OCI-LY1 (cell line): Measurements from ENCODE around the gene CREB3L2.

Source experiments
- H2AFZ ChIP-seq: fragments of 200-600 bp; sonication (generic), shearing (Covaris generic); 2 replicates; pipeline ENCODE4 v1.6.0; 2014; ENCODE audit warnings: antibody characterized with exemption, mild to moderate bottlenecking, low read length
- H3F3A ChIP-seq: fragments of 200-600 bp; sonication (generic), shearing (Covaris generic); 2 replicates; pipeline ENCODE4 v1.6.0; 2014; ENCODE audit warnings: mild to moderate bottlenecking, antibody characterized with exemption, low read length, moderate library complexity; ENCODE audit not compliant: insufficient read depth
- H3K27ac ChIP-seq: fragments of 200-600 bp; sonication (generic); 2 replicates; pipeline ENCODE4 v1.5.1; 2014; ENCODE audit warnings: low read length, mixed run types, mild to moderate bottlenecking, low read depth; ENCODE audit not compliant: poor library complexity, severe bottlenecking
- H3K27me3 ChIP-seq: fragments of 200-600 bp; sonication (generic); 2 replicates; pipeline ENCODE4 v1.6.0; 2014; ENCODE audit warnings: antibody characterized with exemption, mild to moderate bottlenecking, low read length, moderate library complexity; ENCODE audit not compliant: insufficient read depth
- H3K36me3 ChIP-seq: fragments of 200-600 bp; sonication (generic); 2 replicates; pipeline ENCODE4 v1.6.1; 2014; ENCODE audit warnings: mild to moderate bottlenecking, antibody characterized with exemption, low read length, moderate library complexity, mixed read lengths; ENCODE audit not compliant: insufficient read depth
- H3K4me1 ChIP-seq: fragments of 200-600 bp; sonication (generic); 2 replicates; pipeline ENCODE4 v1.5.1; 2014; ENCODE audit warnings: mild to moderate bottlenecking, low read length, moderate library complexity; ENCODE audit not compliant: insufficient read depth, severe bottlenecking
- H3K4me2 ChIP-seq: fragments of 200-600 bp; sonication (generic), shearing (Covaris generic); 2 replicates; pipeline ENCODE4 v1.6.1; 2014; ENCODE audit warnings: low read length
- H3K4me3 ChIP-seq: fragments of 200-600 bp; sonication (generic); 2 replicates; pipeline ENCODE4 v1.5.1; 2014; ENCODE audit warnings: low read length, low read depth, mild to moderate bottlenecking, mixed read lengths; ENCODE audit not compliant: poor library complexity, severe bottlenecking
- H3K79me2 ChIP-seq: fragments of 200-600 bp; shearing (Covaris generic); 2 replicates; pipeline ENCODE4 v1.6.1; 2016; ENCODE audit warnings: mixed run types, low read length, mixed read lengths; ENCODE audit not compliant: insufficient read depth
- H3K9ac ChIP-seq: fragments of 200-600 bp; sonication (generic), shearing (Covaris generic); 2 replicates; pipeline ENCODE4 v1.6.1; 2014; ENCODE audit warnings: mild to moderate bottlenecking, low read length, mixed read lengths
- H3K9me2 ChIP-seq: fragments of 200-600 bp; sonication (generic), shearing (Covaris generic); 2 replicates; pipeline ENCODE4 v1.6.1; 2014; ENCODE audit warnings: low read depth, mild to moderate bottlenecking, low read length, mixed read lengths
- H3K9me3 ChIP-seq: fragments of 200-600 bp; shearing (Covaris generic); 2 replicates; pipeline ENCODE4 v1.6.1; 2014; ENCODE audit warnings: low read length, mixed read lengths
- H4K20me1 ChIP-seq: fragments of 200-600 bp; sonication (generic), shearing (Covaris generic); 2 replicates; pipeline ENCODE4 v1.6.0; 2016; ENCODE audit warnings: mild to moderate bottlenecking, low read length; ENCODE audit not compliant: insufficient read depth
- CTCF ChIP-seq: fragments of 200-600 bp; sonication (generic), shearing (Covaris generic); IDR thresholded peaks from 2 replicates; pipeline ENCODE4 v1.5.1; 2017; ENCODE audit warnings: mild to moderate bottlenecking, antibody characterized with exemption, low read length, moderate library complexity, mixed read lengths
- EZH2 ChIP-seq: fragments of 200-600 bp; sonication (generic), shearing (Covaris generic); IDR thresholded peaks from 2 replicates; pipeline ENCODE4 v1.8.0; 2017; ENCODE audit warnings: borderline replicate concordance, mixed run types, mild to moderate bottlenecking, antibody characterized with exemption, low read length, moderate library complexity, mixed read lengths

The CREB3L2 gene

GRCh38 chr7:137981668-137982067, 20.2 kb downstream of the CREB3L2 start:
- Histone ChIP-seq H3K9me2 (no peaks in the 10 kb centered on the region), H4K20me1 (no peaks in the 10 kb centered on the region), H3K4me2 (no peak overlapping the region), H2AFZ (no peak overlapping the region), H3K36me3 (no peaks in the 10 kb centered on the region), H3K79me2 (no peaks in the 10 kb centered on the region), H3K4me3 (no peak overlapping the region), H3K9me3 (no peaks in the 10 kb centered on the region), H3K9ac (no peak overlapping the region), H3K27me3 (no peaks in the 10 kb centered on the region), H3F3A (no peaks in the 10 kb centered on the region), H3K4me1 (peaks cover 11% of the 10 kb centered on the region), H3K27ac (no peak overlapping the region)
- TF ChIP-seq EZH2, result no peak
- no peak for TF ChIP-seq CTCF

GRCh38 chr7:137981175-137981574, 20.7 kb downstream of the CREB3L2 start:
- Histone ChIP-seq H3K4me2 (no peak overlapping the region), H3K36me3 (no peaks in the 10 kb centered on the region), H3K9ac (no peak overlapping the region), H3K27ac (no peak overlapping the region), H3K4me1 (peaks cover 7% of the 10 kb centered on the region), H3K4me3 (no peak overlapping the region), H2AFZ (no peak overlapping the region), H3K79me2 (no peaks in the 10 kb centered on the region), H3F3A (no peaks in the 10 kb centered on the region), H3K9me3 (no peaks in the 10 kb centered on the region), H3K9me2 (no peaks in the 10 kb centered on the region), H4K20me1 (no peaks in the 10 kb centered on the region), H3K27me3 (no peaks in the 10 kb centered on the region)
- no peak for TF ChIP-seq CTCF
- TF ChIP-seq EZH2, result no peak

- Histone ChIP-seq H3K27ac (no peak overlapping the region), H3K36me3 (no peaks in the 10 kb centered on the region), H3K4me2 (no peak overlapping the region), H3K27me3 (no peaks in the 10 kb centered on the region), H3F3A (no peaks in the 10 kb centered on the region), H3K4me1 (no peaks in the 10 kb centered on the region), H3K79me2 (no peaks in the 10 kb centered on the region), H3K9me3 (no peaks in the 10 kb centered on the region), H4K20me1 (no peaks in the 10 kb centered on the region), H2AFZ (no peak overlapping the region), H3K9ac (no peak overlapping the region), H3K4me3 (no peak overlapping the region), H3K9me2 (no peaks in the 10 kb centered on the region)
- TF ChIP-seq CTCF (no peak), EZH2 (no peak)
Measured at GRCh38 chr7:137980308-137980707, 21.6 kb downstream of the CREB3L2 start.
